Stimulated activated CD4-positive, alpha-beta T cell treated with anti-CD3 and anti-CD28 coated beads, Interleukin-15, amount 100 ng/mL, for 48 hours (primary cell): ENCODE data around the gene RPL19.

Experiments
- DNase-seq, 2 donors: peaks; one replicate each; pipeline ENCODE4 v3.0.0-alpha.2; 2020; ENCODE audit warnings: low read depth in 2 of 2

RPL19 gene

GRCh38 chr17:39223907-39224777 lies 24.1 kb downstream of the RPL19 start:
- DNase-seq: no peak

- DNase-seq: no peak
Measured at GRCh38 chr17:39224778-39225307, 24.8 kb downstream of the RPL19 start.

GRCh38 chr17:39225308-39225958 lies 25.4 kb downstream of the RPL19 start, which contains the start of gene STAC2:
TSS of gene STAC2 (minus strand) at chr17:39225945. CDS start at chr17:39225502, 443 bp downstream.
- DNase-seq: no peak

- no peak for DNase-seq
Measured at GRCh38 chr17:39225959-39226683, 26.0 kb downstream of the RPL19 start.

- no peak for DNase-seq
Measured at GRCh38 chr17:39227364-39227919, 27.4 kb downstream of the RPL19 start.

- no peak for DNase-seq
Measured at GRCh38 chr17:39229274-39229913, 29.3 kb downstream of the RPL19 start.

- DNase-seq: no peak
Measured at GRCh38 chr17:39230361-39230760, 30.3 kb downstream of the RPL19 start.

- no peak for DNase-seq
Measured at GRCh38 chr17:39231091-39231561, 31.0 kb downstream of the RPL19 start.

GRCh38 chr17:39231591-39232551 lies 31.8 kb downstream of the RPL19 start:
- DNase-seq: no peak

GRCh38 chr17:39235555-39236449 lies 35.7 kb downstream of the RPL19 start:
- peak; percentile 36 to 48 for DNase-seq

GRCh38 chr17:39236450-39236927 lies 36.4 kb downstream of the RPL19 start:
- DNase-seq: no peak

GRCh38 chr17:39236981-39237441 lies 36.9 kb downstream of the RPL19 start:
- no peak for DNase-seq

- DNase-seq: no peak
Measured at GRCh38 chr17:39237586-39237985, 37.5 kb downstream of the RPL19 start.

GRCh38 chr17:39238311-39238972 lies 38.4 kb downstream of the RPL19 start:
- peak; percentile 48 to 49 for DNase-seq

- DNase-seq: peak; percentile 53 to 61
Measured at GRCh38 chr17:39239640-39240314, 39.7 kb downstream of the RPL19 start.

- DNase-seq: no peak
Measured at GRCh38 chr17:39240631-39241030, 40.5 kb downstream of the RPL19 start.

- no peak for DNase-seq
Measured at GRCh38 chr17:39243155-39243554, 43.1 kb downstream of the RPL19 start.
